Measurements from ENCODE around the gene GJA9.

GJA9 gene

DNA sequence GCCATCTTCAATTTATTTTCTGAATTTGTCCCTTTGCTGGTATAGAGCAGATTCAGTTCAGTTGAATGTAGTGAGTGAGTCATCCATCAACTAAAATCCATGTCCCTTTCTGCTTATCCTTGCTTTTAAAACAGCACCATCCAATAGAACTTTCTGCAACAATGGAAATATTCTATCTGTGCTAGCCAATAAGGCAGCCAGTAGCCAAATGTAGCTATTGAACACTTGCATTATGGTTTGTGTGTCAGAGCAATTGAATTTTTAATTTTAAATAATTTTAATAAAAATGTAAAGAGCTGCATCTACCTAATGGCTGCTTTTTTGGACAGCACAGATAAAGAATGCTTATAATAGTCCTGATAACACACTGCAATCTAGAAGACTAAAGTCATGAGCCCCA, at the start of gene GJA9:
Gene GJA9 (minus strand): TSS at position 101 of the 400 bp plus-strand sequence. CDS start 5,489 bp downstream, outside the sequence.
- H3K4me3 ChIP-seq (ENCODE audit: low read length): no peak within 1 kb of the TSS
- DNase-seq (ENCODE audit: low read depth): no peak
- TF ChIP-seq, protein P1, sequence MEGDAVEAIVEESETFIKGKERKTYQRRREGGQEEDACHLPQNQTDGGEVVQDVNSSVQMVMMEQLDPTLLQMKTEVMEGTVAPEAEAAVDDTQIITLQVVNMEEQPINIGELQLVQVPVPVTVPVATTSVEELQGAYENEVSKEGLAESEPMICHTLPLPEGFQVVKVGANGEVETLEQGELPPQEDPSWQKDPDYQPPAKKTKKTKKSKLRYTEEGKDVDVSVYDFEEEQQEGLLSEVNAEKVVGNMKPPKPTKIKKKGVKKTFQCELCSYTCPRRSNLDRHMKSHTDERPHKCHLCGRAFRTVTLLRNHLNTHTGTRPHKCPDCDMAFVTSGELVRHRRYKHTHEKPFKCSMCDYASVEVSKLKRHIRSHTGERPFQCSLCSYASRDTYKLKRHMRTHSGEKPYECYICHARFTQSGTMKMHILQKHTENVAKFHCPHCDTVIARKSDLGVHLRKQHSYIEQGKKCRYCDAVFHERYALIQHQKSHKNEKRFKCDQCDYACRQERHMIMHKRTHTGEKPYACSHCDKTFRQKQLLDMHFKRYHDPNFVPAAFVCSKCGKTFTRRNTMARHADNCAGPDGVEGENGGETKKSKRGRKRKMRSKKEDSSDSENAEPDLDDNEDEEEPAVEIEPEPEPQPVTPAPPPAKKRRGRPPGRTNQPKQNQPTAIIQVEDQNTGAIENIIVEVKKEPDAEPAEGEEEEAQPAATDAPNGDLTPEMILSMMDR (IDR thresholded peaks at IDR 0.05; ENCODE audit: insufficient read depth, low read depth, low read length, missing control alignments): no peak

DNA sequence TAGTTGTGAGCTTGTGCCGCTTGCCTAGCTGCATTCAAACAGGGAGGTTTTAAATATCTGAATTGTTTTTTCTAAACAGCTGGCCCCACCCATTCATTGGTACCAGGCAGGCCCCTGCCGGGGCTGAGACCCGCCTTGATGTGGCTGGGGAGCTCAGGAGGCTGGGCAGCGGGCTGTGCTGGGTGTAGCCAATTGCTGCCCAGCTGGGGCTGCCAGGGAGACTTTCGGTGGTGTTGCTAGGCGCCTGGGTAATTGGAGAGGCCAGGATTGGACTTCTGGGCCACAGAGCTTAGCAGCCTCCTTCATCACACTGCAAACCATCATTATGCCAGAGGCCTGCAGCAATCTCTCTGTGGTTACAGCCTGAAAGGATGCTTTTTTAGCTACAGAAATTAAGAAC, 48.1 kb upstream of the GJA9 start:
- TF ChIP-seq, protein P1 (IDR thresholded peaks at IDR 0.05; ENCODE audit: insufficient read depth, low read depth, low read length, missing control alignments): no peak
- DNase-seq (ENCODE audit: low read depth): no peak
- no peak overlapping the region for H3K4me3 ChIP-seq (ENCODE audit: low read length)

DNA sequence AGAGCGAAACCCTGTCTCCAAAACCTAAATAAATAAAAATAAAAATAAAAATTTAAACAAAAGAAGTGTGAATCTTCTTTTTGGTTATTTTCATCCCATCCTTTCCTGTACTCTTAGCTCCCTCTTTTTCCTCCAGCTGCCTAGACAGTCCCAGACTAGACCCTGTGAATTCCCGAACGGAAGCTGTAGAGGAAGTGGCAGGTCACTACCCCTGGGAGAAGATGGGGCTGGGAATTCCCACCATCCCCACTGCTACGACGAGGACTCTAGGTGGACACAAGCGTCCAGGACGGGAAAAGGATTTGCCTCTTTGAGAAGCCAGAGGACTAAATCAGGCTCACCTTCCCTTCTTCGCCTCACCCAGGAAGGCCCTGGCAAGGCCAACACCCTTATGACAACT, 47.7 kb upstream of the GJA9 start:
- no peak for DNase-seq (ENCODE audit: low read depth)
- TF ChIP-seq, protein P1 (IDR thresholded peaks at IDR 0.05; ENCODE audit: insufficient read depth, low read depth, low read length, missing control alignments): no peak
- no peak overlapping the region for H3K4me3 ChIP-seq (ENCODE audit: low read length)

DNA sequence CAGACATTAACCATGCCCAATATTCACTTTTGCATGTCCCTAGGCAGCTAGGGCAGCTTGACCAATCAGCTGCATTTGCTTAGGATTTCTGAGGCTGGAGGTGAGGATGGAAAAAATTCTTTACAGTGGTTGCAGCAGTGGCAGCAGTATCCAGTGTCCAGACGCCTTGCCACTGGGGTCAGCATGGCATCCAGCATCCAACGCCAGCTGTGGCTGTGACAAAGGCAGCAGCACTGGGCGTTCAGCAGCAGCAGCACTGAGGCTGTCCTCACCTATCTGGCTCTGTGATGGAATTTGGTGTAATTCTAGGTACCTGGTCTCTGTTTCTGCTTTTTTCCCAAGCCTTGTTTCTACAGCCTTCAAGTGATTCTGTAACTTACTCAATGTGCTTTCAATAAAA, 44.7 kb upstream of the GJA9 start:
- H3K4me3 ChIP-seq (ENCODE audit: low read length): no peak overlapping the region
- TF ChIP-seq, protein P1 (IDR thresholded peaks at IDR 0.05; ENCODE audit: insufficient read depth, low read depth, low read length, missing control alignments): no peak
- no peak for DNase-seq (ENCODE audit: low read depth)

DNA sequence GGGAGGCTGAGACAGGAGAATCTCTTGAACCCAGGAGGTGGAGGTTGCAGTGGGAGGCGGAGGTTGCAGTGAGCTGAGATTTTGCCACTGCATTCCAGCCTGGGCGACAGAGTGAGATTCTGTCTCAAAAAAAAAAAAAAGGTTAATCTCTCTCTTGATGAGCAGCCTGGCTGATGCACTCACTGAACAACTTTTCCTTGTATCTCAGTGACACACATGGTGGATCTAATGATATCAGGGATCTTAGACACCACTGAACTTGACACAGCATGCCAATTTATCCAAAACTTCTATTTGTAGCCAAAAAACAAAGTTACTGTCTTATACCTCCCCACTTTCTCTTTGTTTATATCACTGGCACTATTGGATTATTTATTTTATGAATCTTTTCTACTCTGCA, 44.0 kb upstream of the GJA9 start:
- no peak overlapping the region for H3K4me3 ChIP-seq (ENCODE audit: low read length)
- no peak for DNase-seq (ENCODE audit: low read depth)
- TF ChIP-seq, protein P1 (IDR thresholded peaks at IDR 0.05; ENCODE audit: insufficient read depth, low read depth, low read length, missing control alignments): no peak

DNA sequence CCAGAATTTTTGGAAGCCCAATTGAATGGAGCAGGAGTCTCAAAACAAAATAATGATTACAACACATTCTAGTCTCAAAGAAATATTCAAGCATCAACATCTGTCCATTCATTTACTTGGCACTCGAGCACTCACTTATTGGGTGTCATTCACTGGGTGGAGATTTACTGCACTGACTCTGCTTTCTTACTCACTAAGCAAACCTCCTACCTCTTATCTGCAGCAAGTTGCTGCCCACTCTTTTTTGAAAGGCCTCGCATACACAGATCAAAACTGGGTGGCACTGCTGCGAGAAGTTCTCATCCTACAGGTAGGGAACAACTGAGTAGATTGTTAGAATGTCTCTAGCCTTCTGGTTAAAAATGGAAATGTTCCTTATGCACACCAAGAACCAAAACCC, 42.2 kb upstream of the GJA9 start:
- peak; percentile 39 for DNase-seq (ENCODE audit: low read depth)
- TF ChIP-seq, protein P1 (IDR thresholded peaks at IDR 0.05; ENCODE audit: insufficient read depth, low read depth, low read length, missing control alignments): no peak
- no peak overlapping the region for H3K4me3 ChIP-seq (ENCODE audit: low read length)

DNA sequence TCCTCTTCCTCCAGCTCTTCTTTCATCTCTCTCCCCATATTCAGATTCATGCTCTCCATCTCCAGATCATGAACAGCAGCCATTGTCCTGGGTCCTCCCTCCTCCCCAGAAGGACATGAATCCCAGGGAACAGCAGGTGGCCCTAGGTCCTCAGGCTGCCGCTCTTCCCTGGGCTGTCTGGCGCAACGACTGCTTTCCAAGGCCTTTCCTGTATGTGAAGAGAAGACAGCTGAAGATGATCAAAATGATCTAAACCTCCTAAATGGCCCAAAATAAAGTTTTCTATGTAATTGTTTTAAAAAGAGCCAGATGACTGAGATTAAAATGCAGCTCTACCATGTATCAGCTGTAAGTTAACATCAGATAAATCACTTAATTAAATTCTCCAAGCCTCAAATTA, 37.7 kb upstream of the GJA9 start:
- no peak for DNase-seq (ENCODE audit: low read depth)
- TF ChIP-seq, protein P1 (IDR thresholded peaks at IDR 0.05; ENCODE audit: insufficient read depth, low read depth, low read length, missing control alignments): peak; percentile 13
- H3K4me3 ChIP-seq (ENCODE audit: low read length): no peak overlapping the region
